ENCODE measurements around the gene LKAAEAR1.

The LKAAEAR1 gene

DNA sequence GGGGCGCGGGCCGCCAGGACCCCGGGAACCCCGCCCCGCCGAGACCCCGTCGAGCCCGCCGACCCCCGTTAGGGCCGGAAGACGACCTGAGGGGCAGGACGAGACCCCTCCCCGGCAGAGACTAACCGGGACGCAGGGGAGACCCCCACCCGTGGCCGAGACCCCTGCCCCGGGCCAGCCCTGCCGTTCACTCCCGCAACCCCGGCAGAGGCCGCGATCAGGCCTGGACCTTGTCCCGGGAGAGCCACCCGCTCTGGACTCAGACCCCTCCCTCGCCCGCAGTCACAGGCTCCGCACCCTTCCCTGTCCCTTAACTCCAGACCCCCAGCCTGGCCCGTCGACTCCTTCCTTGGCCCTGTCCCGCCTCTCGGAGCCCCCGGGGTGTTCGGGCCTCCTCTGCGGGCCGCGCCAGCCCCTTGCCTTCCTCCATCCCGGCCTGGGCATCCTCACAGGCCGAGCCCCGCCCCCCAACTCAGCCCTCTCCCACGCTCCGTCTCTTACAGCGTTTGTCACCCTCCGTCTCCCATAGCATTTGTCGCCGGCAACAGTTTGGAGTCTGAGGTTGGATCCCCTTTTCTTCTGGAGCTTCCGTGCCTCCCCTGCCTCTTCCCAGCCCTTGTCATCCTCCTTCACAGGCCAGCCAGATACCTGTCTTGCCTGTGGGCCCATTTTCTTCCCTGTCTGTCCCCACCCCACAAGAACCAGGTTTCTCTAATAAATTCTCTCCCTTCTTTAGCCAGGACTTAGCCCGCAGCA is 20.6 kb downstream of the LKAAEAR1 start:
- peak; percentile 46 for DNase-seq

DNA sequence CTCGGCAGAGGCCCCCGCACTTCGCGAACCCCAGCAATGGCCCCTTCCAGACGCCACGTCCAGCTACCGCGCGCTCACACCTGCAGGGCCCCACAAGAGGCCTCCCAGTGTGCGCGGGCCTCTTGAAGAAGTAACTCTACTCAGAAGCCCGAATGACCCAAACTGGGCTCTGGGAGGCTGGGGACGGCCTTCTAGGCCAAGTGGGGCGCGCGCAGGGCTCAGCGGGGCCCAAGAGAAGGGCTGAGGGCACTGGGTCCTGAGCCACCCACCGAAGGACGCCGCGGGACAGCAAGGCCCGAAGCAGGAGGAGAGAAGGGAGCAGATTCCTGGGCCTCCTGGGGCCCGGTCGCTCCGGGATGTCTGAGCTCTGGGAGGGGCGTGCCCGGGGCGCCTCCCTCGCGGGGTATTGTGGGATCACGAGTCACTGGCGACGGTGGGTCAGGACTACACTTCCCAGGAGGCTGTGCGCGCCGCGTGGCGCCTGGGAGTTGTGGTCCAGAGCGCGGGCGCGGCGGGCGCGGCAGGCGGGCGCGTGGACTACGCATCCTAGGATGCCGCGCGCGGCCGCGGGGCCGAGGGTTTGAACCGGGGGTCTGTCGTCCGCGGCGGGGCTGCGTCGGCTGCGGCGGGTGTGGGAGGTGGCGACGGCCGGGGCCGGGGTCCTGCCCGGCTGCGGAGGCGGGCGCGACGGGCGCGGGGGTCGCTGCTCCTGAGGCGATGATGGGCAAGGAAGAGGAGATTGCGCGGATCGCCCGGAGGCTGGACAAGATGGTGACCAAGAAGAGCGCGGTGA is 21.4 kb downstream of the LKAAEAR1 start, which contains the start of gene TCEA2:
Gene TCEA2 (plus strand): TSS at position 603 of the 793 bp plus-strand sequence. CDS start 115 bp downstream, at position 718.
- peak; percentile 95 for DNase-seq

GRCh38 chr20:64062276-64062595 is 22.0 kb downstream of the LKAAEAR1 start:
- DNase-seq: no peak

GRCh38 chr20:64058536-64058935 is 25.7 kb downstream of the LKAAEAR1 start:
- DNase-seq: no peak

DNA sequence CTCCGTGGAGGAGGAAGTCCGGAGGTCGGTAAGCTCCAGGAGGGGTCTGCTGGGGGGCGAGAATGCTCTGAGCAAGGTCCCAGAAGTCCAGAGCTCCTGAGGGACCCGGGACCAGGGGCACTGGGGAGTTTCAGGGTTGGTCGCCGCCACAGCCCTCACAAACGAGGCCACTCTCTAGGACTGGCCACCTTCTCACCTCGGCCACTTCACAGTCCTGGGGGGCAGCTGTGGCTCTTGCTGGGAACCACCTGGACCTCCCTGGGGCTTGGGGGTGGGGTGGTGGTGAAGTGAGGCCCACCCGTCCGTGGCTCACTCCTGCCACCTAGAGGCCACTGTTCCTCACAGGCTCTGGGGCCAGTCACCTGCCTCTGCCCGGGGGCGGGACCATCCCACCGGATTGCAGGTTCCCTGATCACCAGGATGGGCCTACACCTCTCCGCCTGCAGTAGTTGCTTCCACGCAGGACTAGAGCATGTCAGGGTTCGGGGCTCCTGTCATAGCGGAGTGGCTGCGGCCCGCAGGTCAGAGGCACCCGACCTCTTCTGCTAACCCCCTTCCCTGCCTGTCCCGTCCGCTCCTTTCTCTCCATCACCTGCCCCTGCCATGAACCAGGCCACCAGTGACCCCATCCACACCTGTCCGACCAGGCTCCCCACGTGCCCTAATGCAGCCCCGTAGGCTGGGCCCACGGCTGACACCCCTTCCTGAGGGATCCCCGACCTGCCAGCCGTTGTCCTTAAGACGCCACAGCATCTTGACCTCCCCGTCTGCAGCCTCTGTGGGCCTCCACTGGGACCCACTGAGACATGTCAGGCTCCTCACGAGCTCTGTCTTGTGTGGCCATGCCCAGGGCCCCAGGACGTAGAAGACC is 26.3 kb downstream of the LKAAEAR1 start:
- DNase-seq: peak; percentile 81

DNA sequence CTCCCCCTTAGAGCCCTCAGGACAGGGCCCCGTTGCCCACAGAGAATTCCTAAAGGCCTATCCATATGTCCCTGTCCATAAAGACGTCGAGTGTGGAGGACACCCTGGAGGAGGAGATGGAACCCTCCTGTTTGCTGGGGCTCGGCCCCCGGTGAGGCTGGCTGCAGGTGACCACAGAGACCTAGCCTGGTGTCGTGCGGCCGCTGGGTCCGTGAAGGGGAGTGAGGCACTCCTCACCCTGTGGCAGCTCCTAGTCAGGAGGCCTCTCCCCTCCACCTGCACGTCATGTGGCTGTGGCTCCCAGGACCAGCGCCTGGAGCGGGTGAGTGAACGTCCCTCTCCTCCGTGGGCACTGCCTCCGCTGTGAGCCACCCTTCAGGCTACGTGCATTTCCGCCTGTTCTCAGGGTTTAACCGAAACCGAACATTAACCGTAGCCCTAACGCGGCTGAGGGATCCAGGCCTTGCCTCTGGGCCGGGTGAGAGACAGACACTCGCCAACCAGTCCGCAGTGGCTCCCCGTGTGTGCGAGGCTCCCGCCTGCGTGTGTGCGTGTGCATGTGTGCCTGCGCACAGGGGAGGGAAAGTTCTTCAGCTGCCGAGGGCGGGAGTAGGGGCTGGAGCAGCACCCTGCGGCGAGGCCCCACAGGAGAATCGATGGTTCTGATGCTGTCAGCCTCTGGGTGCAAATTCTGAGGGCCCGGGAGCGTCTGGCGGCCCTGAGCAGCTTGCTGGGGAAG is 27.1 kb downstream of the LKAAEAR1 start:
- no peak for DNase-seq

GRCh38 chr20:64056639-64056888 is 27.6 kb downstream of the LKAAEAR1 start:
- no peak for DNase-seq

GRCh38 chr20:64055893-64056638 is 28.1 kb downstream of the LKAAEAR1 start:
- no peak for DNase-seq

GRCh38 chr20:64055396-64055892 is 28.8 kb downstream of the LKAAEAR1 start:
- DNase-seq: no peak

- DNase-seq: no peak
Measured at GRCh38 chr20:64053841-64054661, 30.1 kb downstream of the LKAAEAR1 start.

- no peak for DNase-seq
Measured at GRCh38 chr20:64052987-64053840, 31.0 kb downstream of the LKAAEAR1 start.

DNA sequence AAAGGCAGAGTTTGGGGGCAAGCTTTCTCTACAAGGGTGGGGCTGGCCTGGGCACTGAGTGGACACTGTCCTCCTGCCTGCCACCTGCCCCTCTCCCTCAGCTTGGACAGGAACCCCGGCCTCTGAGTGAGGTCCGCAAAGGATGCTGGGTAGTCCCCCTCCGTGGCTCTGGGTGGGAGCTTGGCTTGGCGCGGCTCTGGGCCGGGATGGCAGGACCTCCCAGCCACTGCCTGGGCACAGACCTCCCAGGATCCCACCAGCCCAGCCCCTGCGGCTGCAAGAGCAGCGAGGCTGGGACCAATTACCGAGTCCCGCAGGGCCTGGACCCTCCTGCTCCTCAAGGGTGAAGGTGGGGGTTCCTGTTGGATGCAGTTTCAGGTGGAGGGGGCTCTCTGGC is 31.9 kb downstream of the LKAAEAR1 start:
- DNase-seq: no peak

- DNase-seq: no peak
Measured at GRCh38 chr20:64051561-64052325, 32.5 kb downstream of the LKAAEAR1 start.

- DNase-seq: no peak
Measured at GRCh38 chr20:64051033-64051452, 33.2 kb downstream of the LKAAEAR1 start.

DNA sequence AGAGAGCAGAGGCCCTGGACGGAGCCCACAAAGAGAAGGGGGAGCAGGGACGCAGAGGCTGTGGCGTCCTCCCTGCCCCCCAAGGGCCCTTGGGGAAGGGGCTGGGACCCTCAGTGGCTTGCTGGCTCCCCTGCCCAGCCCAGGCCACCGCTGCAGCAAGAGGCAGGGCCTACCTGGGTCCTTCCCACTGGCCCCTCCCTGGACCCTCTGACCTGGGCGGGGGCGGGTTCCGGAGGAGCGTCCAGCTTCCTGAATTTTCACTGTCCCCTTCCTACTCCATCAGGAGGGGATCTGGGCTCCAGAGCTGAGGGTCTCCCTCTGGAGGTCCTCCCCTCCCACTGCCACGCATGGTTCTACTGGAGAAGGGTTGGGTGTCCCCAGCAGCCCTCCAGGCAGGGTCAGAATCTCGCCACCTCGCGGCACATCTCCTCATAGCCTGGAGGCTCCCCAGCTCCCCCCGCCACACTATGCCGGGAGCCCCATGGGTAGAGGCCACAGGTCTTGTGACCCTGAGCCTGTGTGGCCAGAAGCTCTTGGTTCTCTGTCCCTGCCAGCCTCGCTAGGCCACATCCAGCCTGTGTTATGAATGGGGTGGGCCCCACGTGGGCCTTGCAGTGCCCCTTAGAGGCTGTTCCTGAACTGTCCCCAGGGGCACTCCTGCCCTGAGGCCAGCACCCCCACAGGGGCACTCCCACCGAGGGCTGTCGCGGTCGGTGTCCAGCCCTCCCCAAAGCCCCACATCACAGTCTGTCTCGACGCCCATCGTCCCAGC is 33.8 kb downstream of the LKAAEAR1 start:
- DNase-seq: no peak

DNA sequence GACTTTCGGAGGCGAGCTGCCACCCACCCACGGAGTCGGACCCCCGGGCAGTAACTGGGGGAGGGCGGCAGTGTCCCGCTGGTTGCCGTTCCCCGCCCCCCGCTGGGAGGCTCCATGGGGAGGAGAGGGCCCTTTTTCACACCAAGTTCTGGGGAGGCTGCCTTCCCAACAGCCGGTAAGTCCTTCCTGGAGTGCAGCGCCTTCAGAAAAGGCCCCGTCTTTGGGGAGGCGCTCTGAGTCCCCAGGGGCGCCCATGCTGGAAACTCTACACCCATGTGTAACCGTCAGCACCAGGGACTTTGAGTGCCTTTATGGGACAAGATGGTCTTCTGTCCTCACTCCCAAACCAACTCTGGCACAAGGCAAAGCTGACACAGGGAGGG is 34.3 kb downstream of the LKAAEAR1 start:
- no peak for DNase-seq

GRCh38 chr20:64049060-64049877 is 34.9 kb downstream of the LKAAEAR1 start, which contains the start of gene SOX18:
Gene SOX18, minus strand, starts transcription at chr20:64049639. Its CDS starts 123 bp downstream, at chr20:64049516.
- DNase-seq: no peak

Data from stimulated activated CD4-positive, alpha-beta T cell treated with anti-CD3 and anti-CD28 coated beads, Interleukin-1b, Interleukin-23, amount 100 ng/mL, for 48 hours (primary cell).